HEK293T (cell line): ENCODE results near the gene VWA3B.

Source experiments
- CTCF ChIA-PET: fragments of 350-600 bp; formaldehyde crosslinking; extraction: SDS; loops from one replicate; lab custom pipeline; 2021; ENCODE audit warnings: antibody characterized with exemption, inconsistent platforms; lab: Yijun Ruan, JAX
- POLR2A ChIA-PET: fragments of 350-600 bp; formaldehyde crosslinking; extraction: SDS; loops from one replicate; lab custom pipeline; 2020; ENCODE audit warnings: antibody characterized with exemption, inconsistent platforms; lab: Yijun Ruan, JAX
- DNase-seq: peaks from one replicate; pipeline ENCODE4 v3.0.0; 2012; ENCODE audit warnings: mixed read lengths; ENCODE audit errors: extremely low spot score
- ARNT ChIP-seq: fragments of 450-650 bp; IDR thresholded peaks from 2 replicates; pipeline ENCODE4 v1.6.1; 2017; ENCODE audit warnings: mild to moderate bottlenecking
- BHLHE40 ChIP-seq: fragments of 450-650 bp; IDR thresholded peaks from 2 replicates; pipeline ENCODE4 v1.6.1; 2016; ENCODE audit warnings: mild to moderate bottlenecking, moderate library complexity, borderline replicate concordance
- CTBP1 ChIP-seq: fragments of 450-650 bp; IDR thresholded peaks from 2 replicates; pipeline ENCODE4 v1.6.1; 2016; ENCODE audit warnings: borderline replicate concordance
- ELF4 ChIP-seq: fragments of 450-650 bp; IDR thresholded peaks from 2 replicates; pipeline ENCODE4 v1.6.1; 2017; ENCODE audit warnings: antibody characterized with exemption
- FOXA1 ChIP-seq: fragments of 450-650 bp; IDR thresholded peaks from 2 replicates; pipeline ENCODE4 v1.6.1; 2016; ENCODE audit warnings: mild to moderate bottlenecking
- FOXK2 ChIP-seq: fragments of 450-650 bp; IDR thresholded peaks from 2 replicates; pipeline ENCODE4 v1.6.1; 2016; ENCODE audit warnings: mild to moderate bottlenecking
- FOXM1 ChIP-seq: fragments of 450-650 bp; IDR thresholded peaks from 2 replicates; pipeline ENCODE4 v1.6.1; 2017; ENCODE audit warnings: mild to moderate bottlenecking, borderline replicate concordance
- HDGF ChIP-seq: fragments of 450-650 bp; IDR thresholded peaks from 2 replicates; pipeline ENCODE4 v1.6.1; 2017; ENCODE audit warnings: antibody characterized with exemption, borderline replicate concordance
- L3MBTL2 ChIP-seq: fragments of 450-650 bp; conservative IDR thresholded peaks from 2 replicates; pipeline ENCODE4 v1.6.1; 2016; ENCODE audit warnings: mild to moderate bottlenecking
- LEF1 ChIP-seq: fragments of 450-650 bp; IDR thresholded peaks from 2 replicates; pipeline ENCODE4 v1.6.1; 2017; ENCODE audit warnings: mild to moderate bottlenecking, borderline replicate concordance
- NFRKB ChIP-seq: fragments of 450-650 bp; IDR thresholded peaks from 2 replicates; pipeline ENCODE4 v1.6.1; 2016; ENCODE audit warnings: mild to moderate bottlenecking, moderate library complexity
- PKNOX1 ChIP-seq: fragments of 450-650 bp; IDR thresholded peaks from 2 replicates; pipeline ENCODE4 v1.6.1; 2016
- SP1 ChIP-seq: fragments of 450-650 bp; IDR thresholded peaks from 2 replicates; pipeline ENCODE4 v1.6.1; 2017
- SUZ12 ChIP-seq: fragments of 450-650 bp; IDR thresholded peaks from 2 replicates; pipeline ENCODE4 v1.6.1; 2016; ENCODE audit warnings: mild to moderate bottlenecking
- TARDBP ChIP-seq: fragments of 450-650 bp; IDR thresholded peaks from 2 replicates; pipeline ENCODE4 v1.6.1; 2016
- ZNF384 ChIP-seq: fragments of 450-650 bp; IDR thresholded peaks from 2 replicates; pipeline ENCODE4 v1.6.1; 2016

The VWA3B gene

GRCh38 chr2:98170076-98170475, 83.1 kb downstream of the VWA3B start:
- no peak for DNase-seq
- ChIA-PET POLR2A (no interaction called here), CTCF (interaction anchor here (0.7 kb wide), 1 partner anchor 394 kb away, joined by 3 read pairs; no protein-coding TSS in a partner anchor)

GRCh38 chr2:98172150-98172765, 85.3 kb downstream of the VWA3B start:
- TF ChIP-seq ARNT (no peak), LEF1 (no peak), SP1 (no peak), NFRKB (no peak), FOXK2 (no peak), ZNF384 (no peak), PKNOX1 (no peak), BHLHE40 (no peak), FOXA1 (no peak), SUZ12 (no peak)
- no peak for DNase-seq
- ChIA-PET CTCF (no interaction called here), POLR2A (no interaction called here)

More at GRCh38 chr2:98170076-98170475, 83.1 kb downstream of the VWA3B start:
- TF ChIP-seq ELF4 (no peak), SP1 (no peak), CTBP1 (no peak), ZNF384 (no peak), NFRKB (no peak), FOXM1 (no peak), TARDBP (no peak), BHLHE40 (no peak), SUZ12 (no peak), ARNT (no peak), L3MBTL2 (no peak), FOXK2 (no peak), FOXA1 (no peak)

GRCh38 chr2:98172951-98173350, 86.0 kb downstream of the VWA3B start:
- no peak for DNase-seq
- TF ChIP-seq ZNF384 = no peak
- no peak for TF ChIP-seq FOXA1
- TF ChIP-seq BHLHE40 = no peak
- TF ChIP-seq ARNT = no peak
- no peak for TF ChIP-seq LEF1
- TF ChIP-seq FOXK2 = no peak
- no peak for TF ChIP-seq SUZ12
- no peak for TF ChIP-seq SP1
- ChIA-PET POLR2A (no interaction called here), CTCF (interaction anchor here (0.6 kb wide), 1 partner anchor 198 kb away, joined by 3 read pairs; no protein-coding TSS in a partner anchor)

GRCh38 chr2:98175811-98176210, 88.8 kb downstream of the VWA3B start:
- DNase-seq = no peak
- ChIA-PET CTCF (interaction anchor here (1.5 kb wide), 1 partner anchor 369 kb away, joined by 4 read pairs; no protein-coding TSS in a partner anchor), POLR2A (no interaction called here)
- TF ChIP-seq PKNOX1 (no peak), LEF1 (no peak), ELF4 (no peak), ARNT (no peak), SUZ12 (no peak), CTBP1 (no peak), BHLHE40 (no peak), FOXA1 (no peak), SP1 (no peak), FOXM1 (no peak), TARDBP (no peak), L3MBTL2 (no peak), HDGF (no peak), NFRKB (no peak)

GRCh38 chr2:98177286-98177685, 90.3 kb downstream of the VWA3B start:
- DNase-seq = no peak

More at GRCh38 chr2:98177286-98177685, 90.3 kb downstream of the VWA3B start:
- ChIA-PET CTCF (interaction anchor here (1.5 kb wide), 1 partner anchor 370 kb away, joined by 4 read pairs; no protein-coding TSS in a partner anchor), POLR2A (no interaction called here)
- TF ChIP-seq ZNF384 = no peak
- TF ChIP-seq ELF4 = no peak
- TF ChIP-seq FOXM1 = no peak
- no peak for TF ChIP-seq BHLHE40
- TF ChIP-seq L3MBTL2 = no peak
- TF ChIP-seq FOXA1 = no peak
- no peak for TF ChIP-seq HDGF
- TF ChIP-seq FOXK2 = no peak
- TF ChIP-seq ARNT = no peak
- no peak for TF ChIP-seq NFRKB
- TF ChIP-seq TARDBP = no peak
- TF ChIP-seq SUZ12 = no peak
- no peak for TF ChIP-seq CTBP1
- TF ChIP-seq LEF1 = no peak
- no peak for TF ChIP-seq SP1
- TF ChIP-seq PKNOX1 = no peak
